ENCODE data around the gene EHMT1.
"Not testable (repeated sequence)": the region's sequence is repeated elsewhere in the genome, so short reads cannot be mapped to it uniquely, and the experiment has no call there.

Gene EHMT1

GRCh38 chr9:137615387-137615871 is 3.4 kb upstream of the EHMT1 start:
- no peak for DNase-seq (ENCODE audit: low read depth in 2 of 2)

GRCh38 chr9:137619240-137620047 is 639 bp downstream of the EHMT1 start:
- DNase-seq (ENCODE audit: low read depth in 2 of 2): no peak

DNA sequence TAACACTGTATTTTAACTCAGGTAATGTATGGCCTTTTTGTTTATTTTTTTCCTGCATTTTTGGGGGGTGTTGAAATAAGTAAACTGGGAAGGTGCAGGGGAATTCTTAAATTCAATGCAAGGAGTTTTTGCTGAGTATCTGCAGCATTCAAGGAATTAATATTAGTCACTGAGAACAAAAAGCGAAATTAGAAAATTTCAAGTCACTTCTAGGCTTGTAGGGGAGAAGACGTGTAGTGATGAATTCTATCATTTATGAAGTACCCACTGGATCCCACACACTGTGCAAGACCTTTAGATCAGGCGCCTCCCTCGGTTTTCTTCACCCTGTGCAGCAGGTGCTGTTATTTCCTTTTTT is 1.2 kb downstream of the EHMT1 start:
- DNase-seq (ENCODE audit: low read depth in 2 of 2): no peak

DNA sequence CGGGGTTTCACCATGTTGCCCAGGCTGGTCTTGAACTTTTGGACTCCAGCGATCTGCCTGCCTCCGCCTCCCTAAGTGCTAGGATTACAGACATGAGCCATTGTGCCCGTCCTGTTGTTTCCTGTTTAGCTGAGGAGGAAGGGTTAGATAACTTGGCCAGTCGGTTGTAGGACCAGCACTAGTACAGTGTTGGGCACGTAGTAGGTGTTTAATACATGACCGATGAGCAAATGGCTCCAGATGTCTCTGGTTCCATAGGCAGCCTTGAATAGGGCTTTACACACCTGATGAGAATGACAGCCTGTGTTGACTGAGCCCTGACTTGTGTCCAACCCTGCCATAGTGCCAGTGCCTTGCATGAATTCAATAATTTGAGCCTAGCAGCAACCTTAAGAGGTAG is 1.8 kb downstream of the EHMT1 start:
- no peak for DNase-seq (ENCODE audit: low read depth in 2 of 2)

DNA sequence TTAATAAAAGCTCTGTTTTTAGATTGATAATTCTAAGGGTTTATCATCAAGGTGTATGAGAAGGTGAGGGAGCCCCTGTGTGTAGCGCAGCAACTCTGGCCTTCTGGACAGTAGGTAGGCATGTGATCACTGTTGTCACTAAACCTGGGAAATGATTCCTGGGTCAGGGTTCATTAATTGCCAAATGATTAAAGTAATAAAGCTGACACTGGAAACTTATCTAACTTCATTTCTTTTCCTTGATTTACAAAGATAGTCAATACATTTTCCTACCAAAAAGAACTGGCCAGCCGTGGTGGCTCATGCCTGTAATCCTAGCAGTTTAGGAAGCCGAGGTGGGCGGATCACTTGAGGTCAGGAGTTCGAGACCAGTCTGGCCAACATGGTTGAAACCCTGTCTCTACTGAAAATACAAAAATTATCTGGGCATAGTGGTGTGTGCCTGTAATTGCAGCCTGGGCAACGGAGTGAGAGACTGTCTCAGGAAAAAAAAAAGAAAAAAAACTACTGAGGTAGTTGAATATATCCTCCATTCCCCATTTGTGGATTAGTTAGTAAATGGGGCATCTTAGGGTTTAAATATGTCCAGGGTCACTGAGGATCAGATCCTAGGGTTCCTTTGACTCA is 2.4 kb downstream of the EHMT1 start:
- DNase-seq (ENCODE audit: low read depth in 2 of 2): no peak

GRCh38 chr9:137622211-137622610 is 3.4 kb downstream of the EHMT1 start:
- not testable (repeated sequence) for DNase-seq (ENCODE audit: low read depth in 2 of 2)

DNA sequence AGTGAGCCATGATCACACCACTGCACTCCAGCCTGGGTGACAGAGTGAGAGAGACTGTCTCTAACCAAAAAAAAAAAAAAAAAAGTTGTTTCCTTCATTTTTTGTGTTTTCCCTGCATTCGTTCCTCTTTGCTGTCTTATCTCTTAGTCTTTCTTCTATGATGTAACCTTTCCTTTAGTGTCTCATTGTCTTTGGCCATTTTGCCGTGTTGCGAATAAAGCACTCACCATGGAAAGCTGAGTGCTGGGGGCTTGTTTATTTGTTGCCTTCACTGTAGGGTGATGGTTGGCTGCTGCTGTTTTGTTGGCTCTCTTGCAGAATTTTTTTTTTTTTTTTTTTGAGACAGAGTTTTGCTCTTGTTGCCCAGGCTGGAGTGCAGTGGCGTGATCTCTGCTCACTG is 7.7 kb downstream of the EHMT1 start:
- DNase-seq (ENCODE audit: low read depth in 2 of 2): no peak

DNA sequence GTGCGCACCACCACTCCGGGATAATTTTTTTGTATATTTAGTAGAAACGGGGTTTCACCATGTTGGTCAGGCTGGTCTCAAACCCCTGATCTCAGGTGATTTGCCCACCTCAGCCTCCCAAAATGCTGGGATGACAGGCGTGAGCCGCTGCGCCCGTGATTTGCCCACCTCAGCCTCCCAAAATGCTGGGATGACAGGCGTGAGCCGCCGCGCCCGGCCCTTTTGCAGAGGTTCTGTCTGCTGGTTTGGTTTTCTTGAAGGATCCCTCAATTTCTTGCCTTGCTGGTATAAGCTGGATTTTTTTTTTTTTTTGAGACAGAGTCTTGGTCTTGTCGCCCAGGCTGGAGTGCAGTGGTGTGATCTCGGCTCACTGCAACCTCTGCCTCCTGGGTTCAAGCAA is 8.6 kb downstream of the EHMT1 start:
- not testable (repeated sequence) for DNase-seq (ENCODE audit: low read depth in 2 of 2)

DNA sequence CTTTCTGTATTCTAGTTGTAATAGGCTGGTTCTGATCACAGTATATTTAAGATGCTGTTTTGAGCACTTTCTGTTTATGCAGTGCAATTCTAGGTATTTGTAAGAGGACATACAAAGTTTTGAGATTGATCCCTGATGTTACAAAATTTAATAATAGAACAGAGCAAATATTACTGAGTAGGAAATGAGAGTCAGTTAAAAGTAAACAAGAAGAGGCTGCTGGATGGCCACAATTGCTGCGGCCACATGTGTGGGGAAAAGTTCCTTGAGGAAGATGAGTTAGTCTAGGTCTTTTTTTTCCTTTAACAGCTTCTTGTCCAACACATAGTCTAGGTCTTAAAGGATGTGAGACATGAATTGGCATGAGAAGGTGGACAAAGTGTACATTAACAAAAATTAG is 11.3 kb downstream of the EHMT1 start:
- DNase-seq (ENCODE audit: low read depth in 2 of 2): no peak

GRCh38 chr9:137630679-137631078 is 11.9 kb downstream of the EHMT1 start:
- no peak for DNase-seq (ENCODE audit: low read depth in 2 of 2)

DNA sequence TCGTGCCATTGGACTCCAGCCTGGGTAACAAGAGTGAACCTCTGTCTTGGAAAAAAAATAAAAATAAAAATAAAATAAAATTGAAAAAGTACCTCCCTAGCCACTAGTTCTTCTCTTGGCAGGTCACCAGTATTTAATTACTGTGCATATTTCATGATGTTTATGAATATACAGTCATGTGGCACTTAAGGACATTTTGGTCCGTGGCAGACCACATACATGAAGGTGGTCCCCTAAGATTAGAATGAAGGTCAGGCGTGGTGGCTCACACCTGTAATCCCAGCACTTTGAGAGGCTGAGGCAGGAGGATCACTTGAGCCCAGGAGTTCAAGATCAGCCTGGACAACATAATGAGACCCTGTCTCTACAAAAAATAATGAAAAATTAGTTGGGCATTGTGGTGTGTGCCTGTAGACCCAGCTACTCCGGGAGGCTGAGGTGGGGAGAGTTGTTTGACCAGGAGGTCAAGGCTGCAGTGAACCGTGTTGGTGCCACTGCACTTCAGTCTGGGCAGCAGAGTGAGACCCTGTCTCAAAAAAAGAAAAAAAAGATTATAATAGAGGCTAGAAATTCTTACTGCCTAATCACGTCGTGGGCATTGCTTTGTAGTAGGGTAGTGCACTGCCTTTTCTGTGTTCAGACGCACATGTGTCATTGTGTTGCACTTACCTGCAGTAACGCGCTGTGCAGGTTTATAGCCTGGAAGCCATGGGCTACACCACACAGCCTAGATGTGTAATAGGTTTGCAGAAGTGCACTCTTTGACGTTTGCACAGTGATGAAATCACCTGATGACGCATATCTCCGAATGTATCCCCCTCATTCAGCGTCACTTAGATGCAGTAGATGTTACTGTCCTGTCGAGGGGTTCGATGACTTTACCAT is 12.8 kb downstream of the EHMT1 start:
- no peak for DNase-seq (ENCODE audit: low read depth in 2 of 2)

GRCh38 chr9:137632230-137633161 is 13.7 kb downstream of the EHMT1 start:
- no peak for DNase-seq (ENCODE audit: low read depth in 2 of 2)

DNA sequence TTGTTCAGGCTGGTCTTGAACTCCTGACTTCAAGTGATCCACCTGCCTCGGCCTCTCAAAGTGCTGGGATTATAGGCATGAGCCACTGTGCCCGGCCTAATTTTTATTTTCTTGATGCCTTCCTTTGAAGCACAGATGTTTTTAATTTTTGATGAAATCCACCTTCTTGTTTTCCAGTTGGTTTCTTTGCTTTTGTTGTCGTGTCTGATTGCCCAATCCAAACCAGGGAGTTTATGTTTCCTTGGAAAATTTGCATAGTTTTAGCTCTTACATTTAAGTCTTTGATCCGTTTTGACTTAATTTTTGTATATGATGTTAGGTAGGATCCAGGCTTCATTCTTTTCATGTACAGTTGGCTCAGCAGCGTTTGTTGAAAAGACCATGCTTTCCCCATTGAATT is 15.2 kb downstream of the EHMT1 start:
- DNase-seq (ENCODE audit: low read depth in 2 of 2): no peak

DNA sequence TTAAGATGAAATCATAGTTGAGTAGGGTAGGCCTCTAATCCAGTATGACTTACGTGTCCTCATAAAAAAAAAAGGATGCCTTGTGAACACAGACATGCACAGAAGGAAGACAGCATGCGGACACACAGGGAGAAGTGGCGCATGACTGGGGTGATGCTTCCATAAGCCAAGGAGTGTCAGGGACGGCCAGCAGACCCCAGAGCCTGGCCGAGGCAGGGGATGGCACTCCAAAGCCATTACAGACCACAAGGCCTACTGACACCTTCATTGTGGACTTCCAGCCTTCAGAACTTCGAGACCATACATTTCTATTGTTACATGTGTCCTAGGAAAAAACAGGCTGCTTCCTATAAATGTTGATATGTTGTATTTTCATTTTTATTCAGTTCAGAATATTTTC is 19.9 kb downstream of the EHMT1 start:
- DNase-seq (ENCODE audit: low read depth in 2 of 2): no peak

- no peak for DNase-seq (ENCODE audit: low read depth in 2 of 2)
These were observed 20.7 kb downstream of the EHMT1 start for GRCh38 chr9:137639303-137640051.

GRCh38 chr9:137640862-137641261 is 22.1 kb downstream of the EHMT1 start:
- DNase-seq (ENCODE audit: low read depth in 2 of 2): no peak

DNA sequence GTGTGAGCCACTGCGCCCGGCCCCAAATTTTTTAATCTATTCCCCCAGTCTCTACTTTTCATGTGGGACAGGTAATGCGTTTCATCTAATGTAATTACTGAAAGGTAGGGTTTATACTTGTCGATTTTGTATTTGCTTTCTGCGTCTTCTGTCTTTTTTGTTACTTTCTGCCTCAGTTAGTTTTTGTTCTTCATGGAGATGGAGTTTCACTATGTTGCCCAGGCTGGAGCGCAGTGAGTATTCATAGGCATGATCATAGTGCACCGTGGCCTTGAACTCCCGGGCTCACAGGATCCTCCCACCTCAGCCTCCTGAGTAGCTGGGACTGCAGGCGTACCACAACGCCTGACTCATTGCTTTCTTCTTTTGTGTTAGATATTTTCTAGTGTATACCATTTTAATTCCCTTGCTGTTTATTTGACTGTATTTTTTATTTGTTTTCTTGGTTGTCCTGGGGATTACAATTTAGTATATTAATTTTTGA is 23.4 kb downstream of the EHMT1 start:
- DNase-seq (ENCODE audit: low read depth in 2 of 2): no peak

DNA sequence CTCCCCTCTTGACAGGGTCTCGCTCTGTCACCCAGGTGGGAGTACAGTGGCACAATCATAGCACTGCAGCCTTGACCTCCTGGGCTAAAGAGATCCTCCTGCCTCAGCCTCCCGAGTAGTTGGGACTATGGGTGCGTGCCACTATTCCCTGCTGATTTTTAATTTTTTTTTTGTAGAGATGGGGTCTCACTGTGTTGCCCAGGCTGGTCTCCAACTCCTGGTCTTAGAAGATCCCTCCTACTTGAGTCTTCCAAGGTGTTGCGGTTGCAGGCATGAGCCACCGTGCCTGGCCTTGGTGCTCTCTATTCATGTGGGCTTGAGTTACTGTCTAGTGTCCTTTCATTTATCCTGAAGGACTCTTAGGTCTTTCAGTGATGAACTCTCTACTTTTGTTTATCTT is 24.1 kb downstream of the EHMT1 start:
- DNase-seq (ENCODE audit: low read depth in 2 of 2): no peak

GRCh38 chr9:137643921-137644320 is 25.1 kb downstream of the EHMT1 start:
- DNase-seq (ENCODE audit: low read depth in 2 of 2): no peak

GRCh38 chr9:137645211-137645610 is 26.4 kb downstream of the EHMT1 start:
- DNase-seq (ENCODE audit: low read depth in 2 of 2): no peak

Data from stimulated activated CD8-positive, alpha-beta memory T cell treated with anti-CD3 and anti-CD28 coated beads, Interleukin-2, amount 100 ng/mL, for 48 hours (primary cell).